HCEC 1CT (cell line): ENCODE results near the gene RAB27A.
"Not testable (repeated sequence)": the region's sequence is repeated elsewhere in the genome, so short reads cannot be mapped to it uniquely, and the experiment has no call there.

Experiments
- DNase-seq: peaks from one replicate; pipeline ENCODE4 v3.0.0-alpha.2; 2017

RAB27A gene

GRCh38 chr15:55249885-55250284 lies 39.7 kb downstream of the RAB27A start:
- DNase-seq: not testable (repeated sequence)

GRCh38 chr15:55248895-55249294 lies 40.7 kb downstream of the RAB27A start:
- DNase-seq: no peak

GRCh38 chr15:55247766-55248427 lies 41.7 kb downstream of the RAB27A start:
- DNase-seq: no peak

DNA sequence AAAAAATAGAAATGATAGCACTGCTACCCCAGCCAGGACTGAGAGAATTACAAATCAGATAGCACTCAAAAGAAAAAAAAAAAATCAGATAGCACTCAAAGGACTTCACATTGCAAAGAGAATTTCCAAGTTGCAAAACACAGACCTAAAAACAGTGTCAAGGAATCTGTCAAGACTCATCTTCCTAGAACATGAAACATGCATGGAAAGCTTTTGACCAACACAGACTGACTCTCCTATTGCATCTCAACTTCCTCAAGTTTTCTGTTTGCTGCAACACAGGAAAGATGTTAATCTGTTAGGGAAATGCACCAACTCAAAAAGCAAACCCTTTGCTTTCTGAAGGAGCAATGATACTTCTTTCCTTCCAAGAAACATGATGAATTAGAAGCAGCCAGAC lies 42.3 kb downstream of the RAB27A start:
- DNase-seq: no peak

DNA sequence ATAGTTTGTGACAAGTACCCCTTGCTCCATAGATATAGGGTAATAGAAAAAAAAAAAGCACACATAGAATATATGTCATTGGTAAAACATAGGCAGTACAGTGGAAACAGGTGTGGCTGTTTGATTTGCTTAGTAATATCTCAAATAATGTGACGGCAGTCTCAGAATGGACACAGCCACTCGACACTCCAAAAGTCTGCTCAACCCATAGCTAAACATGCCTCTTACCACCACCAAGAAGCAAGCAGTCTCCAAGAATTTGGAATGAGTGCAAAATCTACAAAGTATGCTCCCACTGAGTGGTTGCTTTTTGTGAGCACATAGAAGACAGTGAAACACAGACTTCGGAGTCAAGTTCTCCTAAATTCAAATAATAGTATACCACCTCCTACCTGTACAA lies 43.0 kb downstream of the RAB27A start:
- no peak for DNase-seq

DNA sequence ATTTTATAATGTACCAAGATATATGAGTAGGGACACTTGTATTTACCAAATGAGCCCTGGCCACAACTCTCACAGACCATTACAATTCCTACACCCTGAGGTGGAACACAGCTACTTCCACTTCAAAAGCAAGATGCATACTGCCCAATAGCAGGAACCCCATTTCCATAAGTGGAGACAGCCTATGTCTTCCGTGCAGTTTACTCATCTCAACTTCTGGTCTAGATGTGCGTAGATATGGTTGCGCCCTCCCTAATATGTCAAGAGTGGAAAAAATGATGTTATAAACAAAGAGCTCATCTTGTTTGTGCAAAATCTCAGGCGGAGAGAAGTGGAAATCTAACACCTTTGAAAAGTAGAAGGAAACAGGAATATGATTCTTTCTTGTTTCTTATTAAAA lies 44.6 kb downstream of the RAB27A start:
- no peak for DNase-seq

- peak; percentile 67 for DNase-seq
Observed at GRCh38 chr15:55241891-55242290, 47.7 kb downstream of the RAB27A start.

DNA sequence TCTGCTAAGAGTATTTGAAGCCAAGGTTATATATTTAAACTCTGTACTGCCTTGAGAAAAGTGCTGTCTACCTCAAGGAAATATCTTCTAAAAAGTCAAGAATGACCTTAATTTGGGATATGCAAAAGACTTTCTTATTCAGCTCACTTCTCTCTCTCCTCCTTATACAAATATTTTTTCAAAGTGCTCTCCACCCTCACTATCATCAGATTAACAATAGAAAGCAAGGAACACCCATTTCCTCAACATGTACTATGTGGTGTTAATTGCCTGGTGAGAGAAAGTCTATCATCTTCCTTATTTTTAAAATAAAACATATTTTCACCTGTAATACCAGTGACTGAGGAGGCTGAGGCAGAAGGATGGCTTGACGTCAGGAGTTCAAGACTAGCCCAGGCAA lies 48.4 kb downstream of the RAB27A start:
- DNase-seq: no peak

DNA sequence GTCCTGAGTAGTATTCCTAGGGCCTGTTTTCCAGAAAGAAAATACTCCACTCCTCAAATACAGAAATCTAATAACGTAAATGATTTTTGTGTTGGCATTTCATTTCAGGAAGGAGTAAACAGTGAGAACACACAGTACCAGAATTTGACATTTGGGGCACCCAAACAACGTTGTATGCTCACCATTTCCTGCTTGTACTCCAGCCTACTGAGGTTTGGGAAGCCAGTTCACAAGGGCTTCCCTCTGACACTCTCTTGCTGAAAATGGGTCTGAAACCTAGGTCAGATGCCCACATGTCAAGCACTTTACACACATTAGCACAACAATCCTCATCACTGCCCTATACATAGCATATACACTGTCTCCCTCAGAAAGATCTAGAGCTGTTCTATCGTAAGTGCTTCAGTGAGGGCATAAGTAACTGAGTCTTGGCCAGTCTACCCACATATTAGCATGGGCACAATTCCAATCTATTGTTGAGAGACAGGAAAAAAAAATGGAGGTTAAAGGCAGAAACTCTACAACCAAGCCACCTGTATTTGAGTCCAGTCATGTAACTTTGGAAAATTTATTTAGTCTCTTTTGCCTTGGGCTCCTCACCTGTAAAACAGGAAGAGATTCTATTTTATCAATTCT lies 49.4 kb downstream of the RAB27A start:
- no peak for DNase-seq

DNA sequence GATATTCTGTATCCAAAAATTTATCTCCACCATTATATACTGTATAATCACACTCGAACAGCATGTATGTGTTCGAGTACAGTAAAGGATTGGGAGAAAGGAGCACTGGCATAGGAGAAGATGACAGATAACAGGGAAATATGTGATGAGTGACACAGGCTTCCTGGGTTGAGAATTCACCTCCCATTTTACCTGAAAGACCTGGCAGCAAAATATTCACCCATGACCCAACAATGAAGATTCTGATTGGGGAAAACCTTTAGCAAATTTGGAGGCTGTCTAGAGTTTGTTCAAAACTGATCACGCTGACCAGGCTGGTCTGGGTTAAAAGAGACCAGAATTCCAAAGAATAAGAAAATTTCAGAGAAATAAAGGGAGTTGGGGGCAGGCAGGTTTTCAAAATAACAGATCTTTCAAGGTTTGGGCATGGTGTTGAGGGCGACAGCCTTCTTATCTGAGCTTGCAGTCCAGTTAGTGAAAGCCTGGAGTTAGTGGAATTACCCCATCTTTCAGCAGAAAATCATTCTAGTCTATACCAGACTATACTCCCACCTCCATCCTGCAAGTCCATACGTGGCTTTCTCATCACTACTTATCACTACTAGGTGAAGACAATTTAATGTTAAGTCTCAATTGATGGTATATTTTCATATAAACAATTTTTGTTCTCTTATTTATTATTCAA lies 50.0 kb downstream of the RAB27A start:
- no peak for DNase-seq

- no peak for DNase-seq
Observed at GRCh38 chr15:55238877-55239276, 50.7 kb downstream of the RAB27A start.

DNA sequence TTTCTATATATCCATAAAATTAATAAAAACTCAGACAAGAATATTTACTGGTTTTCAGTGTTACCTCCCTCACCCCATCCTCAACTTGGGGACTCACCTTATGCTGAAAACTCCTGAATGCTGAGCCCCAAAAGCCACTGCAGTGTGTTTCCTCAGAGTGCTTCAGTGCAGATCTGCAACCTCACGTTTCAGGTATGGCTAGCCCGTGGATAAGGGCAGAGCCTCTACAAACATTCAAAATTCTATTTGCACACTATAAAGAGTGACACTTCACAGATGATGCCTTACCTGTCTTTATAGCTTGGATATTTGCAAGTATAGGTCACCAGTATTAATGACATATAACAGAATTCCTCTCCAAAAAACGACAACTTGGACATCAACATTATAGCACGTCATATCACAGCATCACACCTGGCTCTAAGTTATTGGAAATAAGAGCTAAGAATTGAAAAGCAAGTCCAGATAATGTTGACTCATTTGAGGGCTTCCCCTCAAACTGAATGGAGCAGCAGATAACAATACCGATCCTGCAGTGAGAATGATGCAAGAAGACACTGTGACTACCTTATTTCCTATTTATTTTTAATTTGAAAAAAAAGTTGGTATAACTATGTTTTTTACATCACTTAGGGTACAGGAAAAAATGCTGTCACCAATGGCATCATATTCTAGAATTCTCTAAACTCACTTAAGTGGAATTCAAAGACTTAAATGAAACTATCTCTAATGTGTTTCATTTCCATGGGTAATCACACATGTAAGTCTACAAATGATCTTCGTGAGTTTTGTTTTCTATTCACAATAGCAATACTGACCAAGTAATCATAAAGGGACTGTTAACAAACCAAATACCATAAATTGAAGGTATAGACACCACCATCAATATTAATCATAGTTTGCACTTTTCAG lies 52.1 kb downstream of the RAB27A start:
- no peak for DNase-seq

- DNase-seq: no peak
Observed at GRCh38 chr15:55235546-55236036, 54.0 kb downstream of the RAB27A start.

- no peak for DNase-seq
Observed at GRCh38 chr15:55234800-55235104, 54.9 kb downstream of the RAB27A start.

DNA sequence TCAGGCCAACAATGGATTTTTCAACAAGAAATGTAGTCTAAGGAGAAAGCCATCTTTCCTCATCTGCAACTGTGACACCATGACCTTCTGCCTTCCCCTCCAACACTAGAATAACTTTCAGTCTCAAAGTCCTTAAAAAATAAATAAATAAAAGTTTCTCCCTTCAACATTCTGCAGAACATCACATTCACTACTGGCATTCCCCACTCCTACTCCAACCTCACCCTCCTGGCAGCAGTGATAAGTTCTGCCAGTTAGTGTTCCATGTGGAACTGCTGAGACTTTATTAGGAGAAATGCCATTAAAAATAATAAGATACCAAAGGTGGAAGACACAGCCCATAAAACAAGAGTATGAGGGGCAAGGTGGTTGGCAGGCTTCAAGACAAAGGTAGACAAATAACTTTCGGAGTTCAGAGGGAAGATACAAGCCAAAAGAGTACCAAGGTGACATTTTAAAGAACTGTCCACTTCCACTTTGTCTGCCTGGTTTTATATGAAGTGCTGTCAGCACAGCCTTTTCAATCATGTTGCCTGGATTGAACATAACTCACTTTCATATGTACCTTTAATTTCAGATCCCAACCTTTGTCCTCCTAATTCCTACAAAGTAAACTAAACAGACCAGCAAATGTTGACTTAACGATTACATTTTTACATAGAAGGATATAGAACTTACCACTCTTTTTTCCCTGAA lies 55.4 kb downstream of the RAB27A start:
- no peak for DNase-seq

- DNase-seq: no peak
Observed at GRCh38 chr15:55231455-55231854, 58.2 kb downstream of the RAB27A start.

DNA sequence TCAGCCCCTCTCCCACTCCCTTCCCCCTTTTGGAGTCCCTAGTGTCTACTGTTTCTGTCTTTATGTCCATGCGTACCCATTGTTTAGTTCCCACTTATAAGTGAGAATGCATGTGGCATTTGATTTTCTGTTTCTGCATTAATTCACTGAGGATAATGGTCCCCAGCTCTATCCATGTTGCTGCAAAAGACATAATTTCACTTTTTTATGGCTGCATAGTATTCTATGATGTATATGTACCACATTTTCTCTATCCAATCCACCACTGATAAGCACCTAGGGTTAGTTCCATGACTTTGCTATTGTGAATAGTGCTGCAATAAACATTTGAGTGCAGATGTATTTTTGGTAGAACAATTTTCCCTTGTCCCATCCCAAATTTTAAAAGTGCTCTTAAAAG lies 58.7 kb downstream of the RAB27A start:
- no peak for DNase-seq

GRCh38 chr15:55230051-55230670 lies 59.5 kb downstream of the RAB27A start:
- peak; percentile 64 for DNase-seq

GRCh38 chr15:55226127-55226526 lies 63.5 kb downstream of the RAB27A start:
- no peak for DNase-seq

DNA sequence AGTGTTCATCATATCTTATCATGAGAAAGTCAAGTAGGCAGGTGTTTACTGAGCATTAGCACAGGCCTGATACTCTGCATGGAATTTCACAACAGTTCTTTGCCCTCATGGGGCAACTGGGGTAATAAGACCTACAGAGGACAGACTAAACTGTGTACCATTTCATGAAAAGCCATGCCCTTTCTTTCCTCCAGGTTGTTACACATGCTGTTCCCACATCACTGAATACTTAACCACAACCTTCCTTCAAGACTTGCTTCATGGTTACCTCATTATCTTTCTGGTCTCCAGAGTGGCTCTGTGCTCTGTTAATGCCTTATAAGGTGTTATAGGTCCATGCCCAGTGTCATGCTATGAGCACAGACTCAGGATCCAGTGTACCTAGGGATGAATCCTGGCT lies 64.7 kb downstream of the RAB27A start:
- DNase-seq: peak; percentile 9

DNA sequence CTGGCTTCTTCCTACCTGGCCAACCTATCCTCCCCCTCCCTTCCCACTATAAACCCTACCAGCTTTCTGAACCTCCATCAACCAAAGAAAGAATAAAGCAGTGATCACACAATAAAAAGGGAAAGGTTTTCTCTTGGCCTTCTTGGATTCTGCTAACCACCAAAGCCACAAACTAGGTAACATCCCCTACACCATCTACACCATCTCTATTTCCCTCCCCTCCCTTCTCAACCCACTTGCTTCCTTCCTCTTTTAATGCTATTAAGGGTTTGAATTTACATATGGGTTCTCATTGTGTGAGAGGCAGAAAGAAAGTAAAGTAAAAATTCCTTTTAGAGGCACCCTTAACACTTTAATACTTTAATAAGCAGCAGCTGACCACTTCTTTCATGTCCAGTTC lies 67.0 kb downstream of the RAB27A start:
- no peak for DNase-seq
